ENCODE data around the gene ANKS1A.
A peak's percentile ranks its signal among the peaks of the same experiment; 100 is the strongest.

Gene ANKS1A

DNA sequence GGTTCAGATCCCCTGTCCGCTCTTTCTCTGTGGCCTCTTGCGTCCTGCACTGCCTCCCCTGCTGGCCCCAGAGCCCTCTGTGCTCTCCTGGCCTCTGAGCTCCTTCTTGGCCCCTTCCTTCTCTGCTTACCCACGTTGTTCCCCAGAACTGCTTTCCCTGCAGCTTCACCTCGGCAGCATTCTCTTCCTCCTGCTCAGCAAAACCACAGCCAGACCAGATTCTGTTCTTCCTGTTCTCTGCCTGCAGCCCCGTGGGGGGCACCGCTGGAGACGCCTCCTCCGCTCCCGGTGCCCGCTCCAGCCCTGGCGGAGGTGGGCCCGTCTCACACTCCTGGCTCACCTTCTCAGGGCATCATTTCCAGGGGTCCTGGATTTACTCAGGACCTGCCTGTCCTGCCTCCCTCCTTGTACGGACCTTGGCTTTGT is 192.4 kb downstream of the ANKS1A start:
- DNase-seq (ENCODE audit: low read depth): peak; percentile 80
- H3K4me3 ChIP-seq (ENCODE audit: low read depth, low read length): no peak overlapping the region
- no peak for TF ChIP-seq CTCF (conservative IDR thresholded peaks at IDR 0.05; ENCODE audit: low read depth, low read length)

DNA sequence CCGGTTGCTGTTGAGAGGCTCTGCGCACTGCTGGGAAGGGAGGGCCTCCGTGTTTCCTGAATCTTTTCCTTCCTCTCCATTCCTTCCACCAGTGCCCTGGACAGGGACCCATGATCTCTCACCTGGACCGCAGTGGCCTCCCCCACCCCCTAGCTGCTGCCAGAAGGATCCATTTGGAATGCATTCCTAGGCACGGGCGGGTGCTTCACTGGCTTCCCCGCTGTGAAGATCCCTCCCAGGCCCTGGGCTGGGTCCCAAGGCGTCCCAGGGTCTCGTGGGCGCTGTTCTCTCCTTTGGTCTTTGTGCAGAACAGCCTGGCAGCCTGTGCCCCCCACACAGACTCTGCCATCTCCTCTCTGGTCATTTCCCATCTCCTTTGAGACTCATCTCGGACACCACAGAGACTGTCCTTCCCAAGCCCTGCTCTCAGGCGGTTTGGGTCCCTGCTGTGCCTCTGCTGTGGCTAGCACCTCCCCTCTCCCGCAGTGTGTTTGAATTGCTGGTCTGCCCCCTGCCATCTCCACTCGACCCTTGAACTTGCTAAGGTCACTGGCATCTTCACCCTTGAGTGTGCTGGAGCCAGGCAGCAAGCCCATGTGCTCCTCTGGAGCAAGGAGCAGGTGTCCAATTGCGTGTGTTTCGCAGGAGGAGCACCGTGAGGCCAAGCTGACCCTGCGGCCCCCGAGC is 193.1 kb downstream of the ANKS1A start:
- DNase-seq (ENCODE audit: low read depth): peak; percentile 53
- H3K4me3 ChIP-seq (ENCODE audit: low read depth, low read length): no peak overlapping the region
- TF ChIP-seq CTCF (conservative IDR thresholded peaks at IDR 0.05; ENCODE audit: low read depth, low read length): no peak

DNA sequence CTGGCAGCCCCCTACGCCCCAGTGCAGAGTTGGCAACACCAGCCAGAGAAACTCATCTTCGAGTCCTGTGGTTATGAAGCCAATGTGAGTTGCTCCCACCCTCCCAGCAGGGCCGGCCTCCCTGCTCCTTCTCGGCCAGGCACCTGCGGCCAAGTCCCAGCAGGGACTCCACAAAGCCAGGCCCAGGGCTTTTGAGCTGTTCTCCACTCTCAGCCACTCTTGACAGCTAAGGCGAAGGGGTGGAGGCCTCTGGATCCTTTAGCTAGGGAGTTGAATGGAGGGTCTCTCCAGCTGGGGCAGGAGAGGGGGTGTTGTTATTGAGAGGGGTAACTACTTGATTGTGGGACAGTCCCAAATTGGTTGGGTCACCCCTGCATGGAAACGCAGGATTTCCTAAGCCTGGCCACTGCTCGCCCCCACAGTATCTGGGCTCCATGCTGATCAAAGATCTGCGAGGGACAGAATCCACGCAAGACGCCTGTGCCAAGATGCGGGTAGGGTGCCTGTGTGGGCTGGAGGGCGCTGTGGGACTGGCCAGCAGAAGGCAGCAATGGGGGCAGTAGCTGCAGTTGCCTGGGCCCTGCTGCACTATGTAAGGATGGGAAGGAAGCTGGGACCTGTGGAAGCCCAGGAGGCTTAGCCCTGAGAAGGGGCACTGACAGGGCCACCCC is 193.8 kb downstream of the ANKS1A start:
- H3K4me3 ChIP-seq (ENCODE audit: low read depth, low read length): no peak overlapping the region
- peak; percentile 65 for DNase-seq (ENCODE audit: low read depth)
- TF ChIP-seq CTCF (conservative IDR thresholded peaks at IDR 0.05; ENCODE audit: low read depth, low read length): no peak

GRCh38 chr6:35083507-35083906 is 194.5 kb downstream of the ANKS1A start:
- no peak for TF ChIP-seq CTCF (conservative IDR thresholded peaks at IDR 0.05; ENCODE audit: low read depth, low read length)
- no peak overlapping the region for H3K4me3 ChIP-seq (ENCODE audit: low read depth, low read length)
- DNase-seq (ENCODE audit: low read depth): no peak

DNA sequence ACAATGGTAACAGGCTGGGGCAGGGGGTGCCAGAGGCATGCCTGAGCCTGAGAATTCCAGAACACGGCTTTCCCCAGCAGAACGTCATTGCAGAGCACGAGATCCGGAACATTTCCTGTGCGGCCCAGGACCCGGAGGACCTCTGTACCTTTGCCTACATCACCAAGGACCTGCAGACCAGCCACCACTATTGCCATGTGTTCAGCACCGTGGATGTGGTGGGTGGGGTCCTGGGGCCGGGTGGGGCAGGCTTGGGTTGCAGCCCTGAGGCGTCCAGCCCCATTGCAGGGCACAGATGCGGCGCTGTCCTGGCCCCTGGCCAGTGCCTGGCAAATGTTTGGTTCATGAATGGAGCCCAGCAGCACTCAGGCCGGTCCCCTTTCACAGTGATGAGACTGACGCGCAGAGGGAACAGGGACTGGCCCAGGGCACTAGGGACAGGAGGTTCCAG is 195.0 kb downstream of the ANKS1A start:
- H3K4me3 ChIP-seq (ENCODE audit: low read depth, low read length): no peak overlapping the region
- TF ChIP-seq CTCF (conservative IDR thresholded peaks at IDR 0.05; ENCODE audit: low read depth, low read length): no peak
- no peak for DNase-seq (ENCODE audit: low read depth)

DNA sequence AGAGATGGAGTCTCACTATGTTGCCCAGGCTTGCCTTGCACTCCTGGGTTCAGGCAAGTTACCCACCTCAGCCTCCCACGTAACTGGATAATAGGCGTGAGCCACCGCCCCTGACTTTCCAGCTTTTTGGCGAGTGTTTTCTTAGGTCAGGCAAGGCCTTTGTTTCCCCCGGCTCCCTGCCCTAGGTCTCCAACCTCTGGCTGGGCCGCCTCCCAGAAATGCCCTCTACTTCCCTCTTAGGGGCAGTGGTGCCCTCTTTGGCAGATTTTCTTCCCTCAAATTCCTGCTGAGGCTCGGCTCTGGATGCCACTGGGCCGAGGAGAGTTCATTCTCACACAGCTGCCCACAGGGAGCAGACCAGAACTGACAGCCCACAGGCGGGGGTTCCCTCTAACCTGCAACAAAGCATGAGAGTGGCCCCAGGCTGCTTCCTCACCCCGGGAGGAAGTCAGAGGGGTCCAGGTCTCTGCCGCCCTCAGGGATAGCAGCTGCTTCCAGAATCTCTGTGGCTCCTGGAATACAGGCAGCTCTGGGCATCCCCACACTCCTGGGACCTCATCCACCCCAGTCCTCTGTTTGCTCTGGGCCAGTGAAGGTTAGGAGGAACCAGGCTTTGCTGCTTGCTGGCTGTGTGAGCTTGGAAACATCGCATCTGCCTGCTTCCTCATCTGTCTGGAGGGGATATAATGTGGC is 195.6 kb downstream of the ANKS1A start:
- H3K4me3 ChIP-seq (ENCODE audit: low read depth, low read length): no peak overlapping the region
- no peak for DNase-seq (ENCODE audit: low read depth)
- TF ChIP-seq CTCF (conservative IDR thresholded peaks at IDR 0.05; ENCODE audit: low read depth, low read length): no peak

Data from choroid plexus epithelial cell (primary cell).